ENCODE results near the gene BABAM1.

The BABAM1 gene

GRCh38 chr19:17304386-17305215 is 37.4 kb downstream of the BABAM1 start:
- DNase-seq = no peak

- DNase-seq = no peak
Measured at GRCh38 chr19:17305216-17305516, 37.9 kb downstream of the BABAM1 start.

GRCh38 chr19:17305517-17306284 is 38.5 kb downstream of the BABAM1 start, which contains the start of gene MRPL34:
Gene MRPL34, plus strand, starts transcription at chr19:17305872. Its CDS starts 21 bp downstream, at chr19:17305893.
- peak; percentile 100 for DNase-seq

GRCh38 chr19:17306285-17306714 is 39.1 kb downstream of the BABAM1 start:
- DNase-seq = peak; percentile 35

GRCh38 chr19:17307876-17308377 is 40.7 kb downstream of the BABAM1 start:
- DNase-seq = no peak

- DNase-seq = peak; percentile 100
Measured at GRCh38 chr19:17309198-17309964, 42.1 kb downstream of the BABAM1 start, which contains the start of gene DDA1. Gene DDA1, plus strand, starts transcription at chr19:17309563. Its CDS starts 92 bp downstream, at chr19:17309655.

- DNase-seq = no peak
Measured at GRCh38 chr19:17309965-17310461, 42.8 kb downstream of the BABAM1 start.

- no peak for DNase-seq
Measured at GRCh38 chr19:17311455-17312188, 44.4 kb downstream of the BABAM1 start.

- DNase-seq = no peak
Measured at GRCh38 chr19:17312189-17313113, 45.2 kb downstream of the BABAM1 start.

GRCh38 chr19:17314007-17314593 is 46.9 kb downstream of the BABAM1 start:
- no peak for DNase-seq

- DNase-seq = no peak
Measured at GRCh38 chr19:17318966-17319365, 51.7 kb downstream of the BABAM1 start.

GRCh38 chr19:17319473-17320238 is 52.4 kb downstream of the BABAM1 start:
- DNase-seq = no peak

- DNase-seq = no peak
Measured at GRCh38 chr19:17320435-17320834, 53.2 kb downstream of the BABAM1 start.

GRCh38 chr19:17321655-17322489 is 54.6 kb downstream of the BABAM1 start:
- DNase-seq = no peak

- no peak for DNase-seq
Measured at GRCh38 chr19:17322854-17323253, 55.6 kb downstream of the BABAM1 start.

- no peak for DNase-seq
Measured at GRCh38 chr19:17323300-17323963, 56.2 kb downstream of the BABAM1 start.

- DNase-seq = peak; percentile 27
Measured at GRCh38 chr19:17323964-17324332, 56.7 kb downstream of the BABAM1 start.
